CD8-positive, alpha-beta memory T cell (primary cell): Measurements from ENCODE around the gene TUBB2B. TPM values are rescaled to one million over a fixed set of nuclear protein-coding genes. Genes with fewer than 3 reads are reported as not detected.

Source experiments
- CTCF ChIA-PET: fragments of 350-600 bp; sonication (Branson Sonifier 250); formaldehyde crosslinking; loops from one replicate; lab custom pipeline; 2021; ENCODE audit warnings: antibody characterized with exemption; lab: Charles Lee
- POLR2A ChIA-PET: fragments of 350-600 bp; sonication (Branson Sonifier 250); formaldehyde crosslinking; loops from one replicate; lab custom pipeline; 2021; ENCODE audit warnings: antibody characterized with exemption; lab: Charles Lee
- DNase-seq, 5 donors: peaks; one replicate each; pipeline versions ENCODE4 v3.0.0 to v3.0.0-alpha.2; 2020 to 2022; ENCODE audit warnings: mixed read lengths in 1 of 5
- H3K27ac ChIP-seq: one replicate; pipeline ENCODE4 v1.7.0; 2013; ENCODE audit warnings: low read depth, mild to moderate bottlenecking, low read length, moderate library complexity
- H3K27me3 ChIP-seq: 2 replicates; pipeline ENCODE4 v1.7.0; 2013; ENCODE audit warnings: low read length, mild to moderate bottlenecking; ENCODE audit not compliant: insufficient read depth, poor library complexity, severe bottlenecking
- H3K36me3 ChIP-seq: 2 replicates; pipeline ENCODE4 v1.7.0; 2013; ENCODE audit warnings: mild to moderate bottlenecking, low read length, moderate library complexity; ENCODE audit not compliant: insufficient read depth
- H3K4me1 ChIP-seq: 2 replicates; pipeline ENCODE4 v1.7.0; 2013; ENCODE audit warnings: mild to moderate bottlenecking, low read length, moderate library complexity; ENCODE audit not compliant: insufficient read depth
- H3K4me3 ChIP-seq: 2 replicates; pipeline ENCODE4 v1.7.0; 2013; ENCODE audit warnings: mild to moderate bottlenecking, low read length
- H3K9me3 ChIP-seq: 2 replicates; pipeline ENCODE4 v1.7.0; 2013; ENCODE audit warnings: mild to moderate bottlenecking, low read length
- H3K27ac Mint-ChIP-seq, 8 donors: one replicate each; pipeline ENCODE4 v1.8.0; 2020 to 2021; ENCODE audit warnings: mixed read lengths in 8 of 8, mild to moderate bottlenecking in 6 of 8, inconsistent platforms in 3 of 8, moderate library complexity in 3 of 8
- H3K27me3 Mint-ChIP-seq, 2 donors: one replicate each; pipeline ENCODE4 v1.8.0; 2020 to 2021; ENCODE audit warnings: mixed read lengths in 2 of 2, mild to moderate bottlenecking in 1 of 2, moderate library complexity in 1 of 2
- H3K36me3 Mint-ChIP-seq, 3 donors: one replicate each; pipeline ENCODE4 v1.8.0; 2020 to 2021; ENCODE audit warnings: mixed read lengths in 3 of 3, inconsistent platforms in 1 of 3, mild to moderate bottlenecking in 1 of 3
- H3K4me1 Mint-ChIP-seq, 3 donors: one replicate each; pipeline ENCODE4 v1.8.0; 2020 to 2021; ENCODE audit warnings: mixed read lengths in 3 of 3, inconsistent platforms in 1 of 3, mild to moderate bottlenecking in 1 of 3
- H3K4me3 Mint-ChIP-seq, 7 donors: one replicate each; pipeline ENCODE4 v1.8.0; 2020 to 2021; ENCODE audit warnings: mixed read lengths in 7 of 7, mild to moderate bottlenecking in 6 of 7, moderate library complexity in 4 of 7, inconsistent platforms in 2 of 7
- H3K9me3 Mint-ChIP-seq, 5 donors: one replicate each; pipeline ENCODE4 v1.8.0; 2020 to 2022; ENCODE audit warnings: mixed read lengths in 5 of 5, mild to moderate bottlenecking in 3 of 5, moderate library complexity in 2 of 5, inconsistent platforms in 1 of 5
- polyA plus RNA-seq: library from polyadenylated mRNA; unstranded; fragments of 300-500 nt; fragmentation: Illumina TruSeq; gene quantifications from one replicate; pipeline ENCODE4 v1.2.3, GENCODE V29; 2021
- total RNA-seq, 2 experiments: library from RNA; stranded (reverse); gene quantifications; one replicate each; pipeline ENCODE4 v1.2.3, GENCODE V29; 2021

TUBB2B gene
- total and polyA plus RNA-seq, 3 experiments from 2014 or later = 0.13 to 0.59 TPM; not detected in 1

- POLR2A ChIA-PET = no interaction called here
- Mint-ChIP-seq H3K36me3 (peaks cover 0 to 73% (median 20%) of the 10 kb centered on the region in 3 donors), H3K9me3 (no peaks in the 10 kb centered on the region), H3K27me3 (no peaks in the 10 kb centered on the region), H3K27ac (peak overlapping the region in 1 of 8 donors; percentile 11), H3K4me3 (no peak overlapping the region), H3K4me1 (peaks cover 16 to 50% (median 39%) of the 10 kb centered on the region in 3 donors)
- no peak for DNase-seq
- no peak overlapping the region for H3K4me3 ChIP-seq
- CTCF ChIA-PET = no interaction called here
- peaks cover 11% of the 10 kb centered on the region for H3K36me3 ChIP-seq
- no peak overlapping the region for H3K27ac ChIP-seq
- H3K4me1 ChIP-seq = no peaks in the 10 kb centered on the region
- no peaks in the 10 kb centered on the region for H3K27me3 ChIP-seq
- no peaks in the 10 kb centered on the region for H3K9me3 ChIP-seq
These were observed 42.8 kb upstream of the TUBB2B start for GRCh38 chr6:3270258-3270657.

- H3K27ac Mint-ChIP-seq = peak overlapping the region in 4 of 8 donors; percentile 47 to 58 (median 54)
- H3K4me3 Mint-ChIP-seq = no peak overlapping the region
- no peaks in the 10 kb centered on the region for H3K27me3 Mint-ChIP-seq
- Histone ChIP-seq H3K4me1 (no peaks in the 10 kb centered on the region), H3K4me3 (no peak overlapping the region), H3K36me3 (peaks cover 14% of the 10 kb centered on the region), H3K27ac (no peak overlapping the region), H3K9me3 (no peaks in the 10 kb centered on the region), H3K27me3 (no peaks in the 10 kb centered on the region)
- H3K4me1 Mint-ChIP-seq = peaks cover 20 to 57% (median 47%) of the 10 kb centered on the region in 3 donors
- ChIA-PET POLR2A (no interaction called here), CTCF (interaction anchor here (1.4 to 1.7 kb wide), 2 partner anchors 10 to 709 kb away, joined by 4 to 6 read pairs; no protein-coding TSS in a partner anchor)
- peaks cover 0 to 81% (median 20%) of the 10 kb centered on the region in 3 donors for H3K36me3 Mint-ChIP-seq
- DNase-seq = no peak
- no peaks in the 10 kb centered on the region for H3K9me3 Mint-ChIP-seq
These were observed 42.0 kb upstream of the TUBB2B start for GRCh38 chr6:3269281-3269975.

DNA sequence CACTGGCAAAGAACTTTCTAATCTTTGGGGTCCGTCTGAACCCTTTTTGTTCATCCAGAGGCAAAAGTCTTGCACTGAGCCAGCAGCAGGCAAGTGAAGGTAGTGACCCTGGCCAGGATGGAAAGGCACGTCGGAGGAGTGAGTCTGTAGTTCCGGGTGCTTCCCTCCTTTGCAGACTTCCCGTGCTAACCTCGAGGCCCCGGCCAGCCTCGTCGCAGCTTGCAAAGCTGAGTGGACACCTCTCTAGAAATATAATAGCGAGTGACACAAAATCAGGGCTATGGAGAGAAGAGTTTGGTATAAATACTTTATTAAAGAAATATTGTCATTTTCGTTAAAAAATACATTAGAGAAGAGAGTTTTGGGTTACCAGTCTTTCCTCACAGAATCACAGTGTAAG is 41.2 kb upstream of the TUBB2B start:
- no peak overlapping the region for H3K27ac ChIP-seq
- Mint-ChIP-seq H3K4me1 (peaks cover 19 to 58% (median 46%) of the 10 kb centered on the region in 3 donors), H3K4me3 (no peak overlapping the region), H3K27me3 (no peaks in the 10 kb centered on the region), H3K9me3 (no peaks in the 10 kb centered on the region), H3K27ac (no peak overlapping the region), H3K36me3 (peaks cover 0 to 81% (median 20%) of the 10 kb centered on the region in 3 donors)
- H3K27me3 ChIP-seq = no peaks in the 10 kb centered on the region
- H3K36me3 ChIP-seq = peaks cover 21% of the 10 kb centered on the region
- ChIA-PET CTCF (interaction anchor here (1.4 to 1.7 kb wide), 2 partner anchors 9 to 710 kb away, joined by 4 to 6 read pairs; no protein-coding TSS in a partner anchor), POLR2A (no interaction called here)
- no peak overlapping the region for H3K4me3 ChIP-seq
- H3K9me3 ChIP-seq = no peaks in the 10 kb centered on the region
- H3K4me1 ChIP-seq = no peaks in the 10 kb centered on the region
- DNase-seq = no peak

DNA sequence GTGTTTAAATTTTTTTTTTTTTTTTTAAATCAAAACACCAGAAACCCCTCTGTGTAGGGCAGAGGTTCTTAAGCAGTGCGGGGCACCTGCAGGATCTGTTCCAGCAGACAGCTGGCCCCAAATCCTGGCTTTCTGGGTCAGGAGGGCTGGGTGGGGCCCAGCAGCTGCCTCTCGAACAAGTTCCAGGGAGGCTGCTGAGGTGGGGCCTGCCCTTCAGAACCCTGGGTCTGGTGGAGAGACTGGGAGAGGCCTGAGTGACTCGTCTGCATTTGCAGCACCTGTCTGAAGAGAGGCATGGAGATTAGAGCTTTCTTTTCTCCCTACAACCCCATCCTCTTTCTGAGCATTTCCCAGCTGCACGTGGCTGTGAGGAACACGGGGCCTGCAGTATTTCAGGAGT is 39.7 kb upstream of the TUBB2B start:
- H3K4me3 Mint-ChIP-seq = no peak overlapping the region
- Histone ChIP-seq H3K36me3 (peaks cover 24% of the 10 kb centered on the region), H3K9me3 (no peaks in the 10 kb centered on the region), H3K4me1 (peaks cover 3% of the 10 kb centered on the region), H3K4me3 (no peak overlapping the region), H3K27ac (no peak overlapping the region), H3K27me3 (no peaks in the 10 kb centered on the region)
- H3K27ac Mint-ChIP-seq = peak overlapping the region in 1 of 8 donors; percentile 32
- no peaks in the 10 kb centered on the region for H3K9me3 Mint-ChIP-seq
- peaks cover 33 to 71% (median 59%) of the 10 kb centered on the region in 3 donors for H3K4me1 Mint-ChIP-seq
- ChIA-PET CTCF (interaction anchor here (0.7 kb wide), 1 partner anchor 14 kb away, joined by 3 read pairs; no protein-coding TSS in a partner anchor), POLR2A (no interaction called here)
- H3K27me3 Mint-ChIP-seq = no peaks in the 10 kb centered on the region
- no peak for DNase-seq
- H3K36me3 Mint-ChIP-seq = peaks cover 0 to 78% (median 20%) of the 10 kb centered on the region in 3 donors

- Histone ChIP-seq H3K9me3 (no peaks in the 10 kb centered on the region), H3K36me3 (peaks cover 24% of the 10 kb centered on the region), H3K27ac (no peak overlapping the region), H3K27me3 (no peaks in the 10 kb centered on the region), H3K4me3 (no peak overlapping the region), H3K4me1 (peaks cover 13% of the 10 kb centered on the region)
- POLR2A ChIA-PET = no interaction called here
- CTCF ChIA-PET = interaction anchor here (1.6 to 6.2 kb wide), 2 partner anchors 14 to 17 kb away, joined by 3 to 35 read pairs; no protein-coding TSS in a partner anchor
- H3K4me1 Mint-ChIP-seq = peaks cover 43 to 78% (median 69%) of the 10 kb centered on the region in 3 donors
- no peaks in the 10 kb centered on the region for H3K27me3 Mint-ChIP-seq
- no peaks in the 10 kb centered on the region for H3K9me3 Mint-ChIP-seq
- peaks cover 0 to 72% (median 16%) of the 10 kb centered on the region in 3 donors for H3K36me3 Mint-ChIP-seq
- H3K27ac Mint-ChIP-seq = peak overlapping the region in 1 of 8 donors; percentile 89
- no peak overlapping the region for H3K4me3 Mint-ChIP-seq
- DNase-seq = no peak
These were observed 38.7 kb upstream of the TUBB2B start for GRCh38 chr6:3266170-3266569.

GRCh38 chr6:3265671-3266070 is 38.2 kb upstream of the TUBB2B start:
- Mint-ChIP-seq H3K27ac (no peak overlapping the region), H3K9me3 (no peaks in the 10 kb centered on the region), H3K36me3 (peaks cover 0 to 71% (median 13%) of the 10 kb centered on the region in 3 donors), H3K27me3 (no peaks in the 10 kb centered on the region), H3K4me1 (peaks cover 48 to 80% (median 69%) of the 10 kb centered on the region in 3 donors), H3K4me3 (no peak overlapping the region)
- Histone ChIP-seq H3K4me1 (peaks cover 18% of the 10 kb centered on the region), H3K9me3 (no peaks in the 10 kb centered on the region), H3K27ac (no peak overlapping the region), H3K4me3 (no peak overlapping the region), H3K27me3 (no peaks in the 10 kb centered on the region), H3K36me3 (peaks cover 24% of the 10 kb centered on the region)
- DNase-seq = no peak
- ChIA-PET POLR2A (no interaction called here), CTCF (interaction anchor here (1.6 to 6.2 kb wide), 2 partner anchors 14 to 17 kb away, joined by 3 to 35 read pairs; no protein-coding TSS in a partner anchor)

- peaks cover 21% of the 10 kb centered on the region for H3K36me3 ChIP-seq
- H3K9me3 ChIP-seq = no peaks in the 10 kb centered on the region
- DNase-seq = no peak
- Mint-ChIP-seq H3K9me3 (no peaks in the 10 kb centered on the region), H3K27ac (peak overlapping the region in 1 of 8 donors; percentile 68), H3K4me3 (no peak overlapping the region), H3K27me3 (peaks cover 0 to 3% of the 10 kb centered on the region in 2 donors), H3K4me1 (peaks cover 51 to 85% (median 75%) of the 10 kb centered on the region in 3 donors), H3K36me3 (peaks cover 0 to 63% (median 11%) of the 10 kb centered on the region in 3 donors)
- H3K27ac ChIP-seq = no peak overlapping the region
- H3K4me1 ChIP-seq = peaks cover 28% of the 10 kb centered on the region
- no peaks in the 10 kb centered on the region for H3K27me3 ChIP-seq
- no peak overlapping the region for H3K4me3 ChIP-seq
- ChIA-PET POLR2A (no interaction called here), CTCF (interaction anchor here (0.9 to 6.2 kb wide), 2 partner anchors 8 to 12 kb away, joined by 3 to 35 read pairs; no protein-coding TSS in a partner anchor)
These were observed 36.9 kb upstream of the TUBB2B start for GRCh38 chr6:3264356-3264755.

DNA sequence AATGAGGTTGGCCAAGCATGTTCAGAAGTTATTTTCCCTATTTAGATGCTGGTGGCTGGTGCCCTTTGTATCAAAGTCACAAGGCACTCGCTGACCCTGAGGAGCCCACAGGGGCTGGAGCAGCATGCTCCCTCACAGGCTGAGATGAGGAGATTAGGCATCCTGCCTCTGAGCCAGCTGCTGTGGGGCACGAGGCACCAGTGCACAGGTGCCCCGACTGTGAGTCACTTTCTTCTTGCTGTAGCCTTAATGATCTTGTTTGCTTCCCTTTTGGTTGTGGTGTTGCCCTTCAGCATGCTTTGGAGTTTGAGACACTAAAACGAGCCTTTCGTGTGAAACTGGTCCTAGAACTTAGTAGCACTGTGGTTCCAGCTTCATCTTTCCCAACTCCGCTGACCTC is 35.6 kb upstream of the TUBB2B start:
- Mint-ChIP-seq H3K27me3 (peaks cover 0 to 3% of the 10 kb centered on the region in 2 donors), H3K27ac (peak overlapping the region in 2 of 8 donors; percentile 5 to 51), H3K4me1 (peaks cover 47 to 77% (median 70%) of the 10 kb centered on the region in 3 donors), H3K36me3 (peaks cover 0 to 52% (median 7%) of the 10 kb centered on the region in 3 donors), H3K4me3 (peak overlapping the region in 3 of 7 donors; percentile 22 to 70 (median 41)), H3K9me3 (no peaks in the 10 kb centered on the region)
- Histone ChIP-seq H3K27me3 (no peaks in the 10 kb centered on the region), H3K27ac (no peak overlapping the region), H3K9me3 (no peaks in the 10 kb centered on the region), H3K4me1 (peaks cover 33% of the 10 kb centered on the region), H3K4me3 (no peak overlapping the region), H3K36me3 (peaks cover 18% of the 10 kb centered on the region)
- CTCF ChIA-PET = interaction anchor here (6.2 kb wide), 1 partner anchor 11 kb away, joined by 35 read pairs; no protein-coding TSS in a partner anchor
- POLR2A ChIA-PET = no interaction called here
- DNase-seq = no peak
